NOMO-1 treated with DMSO at 0.1 percent for 48 hours (cell line): ENCODE results near the gene GRIK3.
"Not testable (repeated sequence)": the region's sequence is repeated elsewhere in the genome, so short reads cannot be mapped to it uniquely, and the experiment has no call there.

Experiments used
- DNase-seq: peaks from one replicate; lab custom pipeline; 2025; ENCODE audit not compliant: unreplicated experiment; lab: John Stamatoyannopoulos, UW

The GRIK3 gene

GRCh38 chr1:36948147-36948546, 86.2 kb downstream of the GRIK3 start:
- DNase-seq: no peak

GRCh38 chr1:36947384-36947783, 86.9 kb downstream of the GRIK3 start:
- no peak for DNase-seq

- no peak for DNase-seq
These were observed 89.4 kb downstream of the GRIK3 start for GRCh38 chr1:36944883-36945282.

GRCh38 chr1:36942148-36942547, 92.2 kb downstream of the GRIK3 start:
- DNase-seq: no peak

GRCh38 chr1:36941316-36941978, 92.9 kb downstream of the GRIK3 start:
- DNase-seq: no peak

- DNase-seq: no peak
These were observed 95.5 kb downstream of the GRIK3 start for GRCh38 chr1:36938819-36939218.

GRCh38 chr1:36937371-36937770, 96.9 kb downstream of the GRIK3 start:
- DNase-seq: no peak

- no peak for DNase-seq
These were observed 100.3 kb downstream of the GRIK3 start for GRCh38 chr1:36934061-36934460.

- no peak for DNase-seq
These were observed 106.5 kb downstream of the GRIK3 start for GRCh38 chr1:36927826-36928225.

GRCh38 chr1:36925251-36925650, 109.1 kb downstream of the GRIK3 start:
- DNase-seq: no peak

- peak; percentile 13 for DNase-seq
These were observed 110.0 kb downstream of the GRIK3 start for GRCh38 chr1:36924282-36924811.

- no peak for DNase-seq
These were observed 111.5 kb downstream of the GRIK3 start for GRCh38 chr1:36922593-36923426.

- DNase-seq: no peak
These were observed 112.2 kb downstream of the GRIK3 start for GRCh38 chr1:36922071-36922470.

GRCh38 chr1:36920801-36921405, 113.4 kb downstream of the GRIK3 start:
- DNase-seq: no peak

GRCh38 chr1:36920371-36920770, 113.9 kb downstream of the GRIK3 start:
- DNase-seq: no peak

- DNase-seq: no peak
These were observed 114.7 kb downstream of the GRIK3 start for GRCh38 chr1:36919491-36920145.

- no peak for DNase-seq
These were observed 115.7 kb downstream of the GRIK3 start for GRCh38 chr1:36918604-36919003.

GRCh38 chr1:36916542-36916941, 117.8 kb downstream of the GRIK3 start:
- DNase-seq: not testable (repeated sequence)

GRCh38 chr1:36913484-36914060, 120.7 kb downstream of the GRIK3 start:
- DNase-seq: no peak

GRCh38 chr1:36913016-36913415, 121.3 kb downstream of the GRIK3 start:
- no peak for DNase-seq

GRCh38 chr1:36912365-36912865, 121.9 kb downstream of the GRIK3 start:
- no peak for DNase-seq
